Activated CD8-positive, alpha-beta memory T cell treated with anti-CD3 and anti-CD28 coated beads, Interleukin-2, amount 50 U/mL, for 24 hours (primary cell): ENCODE data around the gene ZNF653.
"Not testable (repeated sequence)": the region's sequence is repeated elsewhere in the genome, so short reads cannot be mapped to it uniquely, and the experiment has no call there.

ENCODE experiments used
- DNase-seq: peaks from one replicate; pipeline ENCODE4 v3.0.0-alpha.2; 2020; ENCODE audit errors: extremely low read depth

Gene ZNF653

DNA sequence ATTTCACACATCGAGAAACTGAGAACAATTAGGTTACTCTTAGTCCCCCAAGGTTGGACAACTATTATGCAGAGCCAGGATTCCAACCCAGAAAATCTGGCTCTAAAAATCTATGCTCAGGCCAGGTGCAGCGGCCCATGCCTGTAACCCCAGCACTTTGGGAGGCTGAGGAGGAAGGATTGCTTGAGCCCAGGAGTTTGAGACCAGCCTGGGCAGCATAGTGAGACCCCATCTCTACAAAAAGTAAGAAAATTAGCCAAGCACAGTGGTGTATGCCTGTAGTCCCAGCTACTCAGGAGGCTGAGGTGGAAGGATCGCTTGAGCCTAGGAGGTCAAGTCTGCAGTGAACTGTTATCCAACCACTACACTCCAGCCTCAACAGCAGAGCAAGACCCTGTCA is 72.1 kb downstream of the ZNF653 start:
- DNase-seq: not testable (repeated sequence)
